Suprapubic skin (tissue), 4 donors: ENCODE measurements around the gene KIAA1671. TPM values are rescaled to one million over a fixed set of nuclear protein-coding genes. Genes with fewer than 3 reads are reported as not detected.

Experiments used
- DNase-seq, 2 donors: peaks; one replicate each; pipeline ENCODE4 v3.0.0-alpha.2; 2019; ENCODE audit warnings: low spot score in 2 of 2
- H3K27ac ChIP-seq: fragments of 200-600 bp; sonication (generic); one replicate; pipeline ENCODE4 v1.5.1; 2019
- H3K27me3 ChIP-seq: fragments of 200-600 bp; sonication (generic); one replicate; pipeline ENCODE4 v1.5.1; 2019
- H3K36me3 ChIP-seq: fragments of 200-600 bp; sonication (generic); one replicate; pipeline ENCODE4 v1.5.1; 2019
- H3K4me1 ChIP-seq: fragments of 200-600 bp; sonication (generic); one replicate; pipeline ENCODE4 v1.5.1; 2019
- H3K4me3 ChIP-seq: fragments of 200-600 bp; sonication (generic); one replicate; pipeline ENCODE4 v1.5.1; 2019; ENCODE audit warnings: mild to moderate bottlenecking
- H3K9me3 ChIP-seq: fragments of 200-600 bp; sonication (generic); one replicate; pipeline ENCODE4 v1.5.1; 2019
- CTCF ChIP-seq, 2 donors: fragments of 200-600 bp in 1 of 2; fragments of 450-650 bp in 1 of 2; sonication (generic) in 1 of 2; IDR thresholded peaks; one replicate each; pipeline ENCODE4 v1.5.1; 2016 to 2019; ENCODE audit warnings: antibody characterized with exemption in 2 of 2, mild to moderate bottlenecking in 1 of 2, moderate library complexity in 1 of 2
- EP300 ChIP-seq: sonication (generic); formaldehyde crosslinking; IDR thresholded peaks from one replicate; pipeline ENCODE4 v1.6.1; 2017; ENCODE audit warnings: antibody characterized with exemption
- POLR2A ChIP-seq, 2 donors: fragments of 450-650 bp; IDR thresholded peaks; one replicate each; pipeline ENCODE4 v1.6.1; 2017; ENCODE audit warnings: antibody characterized with exemption in 2 of 2, mild to moderate bottlenecking in 2 of 2, moderate library complexity in 2 of 2
- POLR2AphosphoS5 ChIP-seq, 3 donors: sonication (generic); formaldehyde crosslinking; IDR thresholded peaks; one replicate each; pipeline ENCODE4 v1.6.1; 2017; ENCODE audit warnings: antibody characterized with exemption in 3 of 3
- WGBS: methylation state at CpG from one replicate; pipeline ENCODE4 v1.1.5; 2018; 5-methylcytosine and 5-hydroxymethylcytosine counted together
- total RNA-seq, 4 donors: library from RNA; depleted of rRNA; stranded (reverse); fragments of >200 nt; gene quantifications; one replicate each; pipeline ENCODE4 v1.1.0, GENCODE V29; 2016

Gene KIAA1671
- total RNA-seq, 4 donors from 2014 or later, result 74.4 to 116 (median 97.0) TPM

GRCh38 chr22:25125693-25126357, 173.3 kb downstream of the KIAA1671 start:
- no peak for DNase-seq
- TF ChIP-seq POLR2A (IDR thresholded peaks at IDR 0.05) (no peak), EP300 (no peak), CTCF (IDR thresholded peaks at IDR 0.05) (no peak), POLR2AphosphoS5 (IDR thresholded peaks at IDR 0.05) (no peak)

DNA sequence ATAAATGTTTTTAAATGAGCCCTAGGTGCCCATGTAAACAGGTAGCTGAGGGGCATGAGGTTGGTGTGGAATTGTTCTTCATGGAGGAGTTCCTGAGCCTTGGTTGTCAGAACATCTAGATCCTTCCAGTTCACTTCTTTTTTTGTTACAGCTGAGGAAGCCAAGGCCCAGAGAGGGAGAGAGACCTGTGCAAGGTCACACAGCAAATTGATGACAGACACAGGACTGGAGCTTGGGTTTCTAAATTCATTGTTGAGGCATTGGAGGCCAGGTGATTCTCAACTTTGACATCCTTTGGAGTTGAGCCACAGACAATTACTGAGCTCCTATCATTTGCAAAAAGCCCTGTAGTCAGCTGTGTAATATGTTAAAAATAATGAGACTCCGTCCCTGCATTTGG, 174.0 kb downstream of the KIAA1671 start:
- H3K27me3 ChIP-seq, result no peaks in the 10 kb centered on the region
- WGBS, result 78% methylated on average over 1 of the region's 1 CpG
- H3K4me3 ChIP-seq, result no peak overlapping the region
- TF ChIP-seq CTCF (IDR thresholded peaks at IDR 0.05) (no peak), EP300 (no peak), POLR2A (IDR thresholded peaks at IDR 0.05) (no peak), POLR2AphosphoS5 (IDR thresholded peaks at IDR 0.05) (no peak)
- H3K9me3 ChIP-seq, result no peaks in the 10 kb centered on the region
- no peak overlapping the region for H3K27ac ChIP-seq
- H3K36me3 ChIP-seq, result no peaks in the 10 kb centered on the region
- H3K4me1 ChIP-seq, result peaks cover 37% of the 10 kb centered on the region
- no peak for DNase-seq

More at GRCh38 chr22:25125693-25126357, 173.3 kb downstream of the KIAA1671 start:
- WGBS, result 73% methylated on average over 9 of the region's 9 CpGs
- no peak overlapping the region for H3K4me3 ChIP-seq
- no peaks in the 10 kb centered on the region for H3K36me3 ChIP-seq
- no peak overlapping the region for H3K27ac ChIP-seq
- no peaks in the 10 kb centered on the region for H3K27me3 ChIP-seq
- H3K4me1 ChIP-seq, result peaks cover 31% of the 10 kb centered on the region
- H3K9me3 ChIP-seq, result no peaks in the 10 kb centered on the region

GRCh38 chr22:25127318-25127717, 174.8 kb downstream of the KIAA1671 start:
- Histone ChIP-seq H3K27ac (no peak overlapping the region), H3K4me1 (peaks cover 43% of the 10 kb centered on the region), H3K27me3 (no peaks in the 10 kb centered on the region), H3K36me3 (no peaks in the 10 kb centered on the region), H3K4me3 (no peak overlapping the region), H3K9me3 (no peaks in the 10 kb centered on the region)
- no peak for TF ChIP-seq EP300
- no peak for TF ChIP-seq POLR2A (IDR thresholded peaks at IDR 0.05)
- TF ChIP-seq POLR2AphosphoS5 (IDR thresholded peaks at IDR 0.05), result no peak
- no peak for TF ChIP-seq CTCF (IDR thresholded peaks at IDR 0.05)
- DNase-seq, result no peak
- WGBS, result 43% methylated on average over 6 of the region's 6 CpGs

DNA sequence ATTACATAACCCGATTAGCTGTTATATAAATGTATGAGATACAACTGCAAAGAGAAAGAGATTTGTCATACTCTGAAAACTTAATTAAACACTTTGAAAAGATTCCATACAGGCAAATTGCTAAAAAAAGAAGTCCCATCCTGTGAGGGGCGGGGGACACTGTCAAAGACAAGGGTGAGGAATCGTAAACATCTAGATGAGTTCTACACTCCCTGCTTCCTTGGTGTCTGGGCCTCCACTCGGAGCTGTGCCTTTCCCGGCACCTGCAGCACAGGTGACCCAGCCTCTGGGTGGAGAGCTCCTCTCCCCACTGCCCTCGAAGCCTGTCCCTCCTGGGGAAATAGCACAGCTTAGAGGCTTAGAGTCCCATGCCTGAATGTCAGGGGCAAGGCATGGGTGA, 177.9 kb downstream of the KIAA1671 start:
- TF ChIP-seq POLR2A (IDR thresholded peaks at IDR 0.05) (no peak), CTCF (IDR thresholded peaks at IDR 0.05) (no peak), EP300 (no peak), POLR2AphosphoS5 (IDR thresholded peaks at IDR 0.05) (no peak)
- Histone ChIP-seq H3K4me3 (no peak overlapping the region), H3K9me3 (no peaks in the 10 kb centered on the region), H3K27me3 (no peaks in the 10 kb centered on the region), H3K36me3 (no peaks in the 10 kb centered on the region), H3K27ac (peak overlapping the region; percentile 42), H3K4me1 (peaks cover 68% of the 10 kb centered on the region)
- 42% methylated on average over 6 of the region's 6 CpGs for WGBS
- DNase-seq, result no peak

GRCh38 chr22:25131198-25131887, 178.8 kb downstream of the KIAA1671 start:
- TF ChIP-seq EP300, result no peak
- TF ChIP-seq POLR2AphosphoS5 (IDR thresholded peaks at IDR 0.05), result no peak
- no peak for TF ChIP-seq CTCF (IDR thresholded peaks at IDR 0.05)
- no peak for TF ChIP-seq POLR2A (IDR thresholded peaks at IDR 0.05)
- Histone ChIP-seq H3K4me3 (no peak overlapping the region), H3K27me3 (no peaks in the 10 kb centered on the region), H3K9me3 (no peaks in the 10 kb centered on the region), H3K36me3 (no peaks in the 10 kb centered on the region), H3K4me1 (peaks cover 77% of the 10 kb centered on the region), H3K27ac (peak overlapping the region; percentile 42)
- no peak for DNase-seq
- 77% methylated on average over 6 of the region's 9 CpGs for WGBS
